IPS-NIHi7 (cell line): ENCODE results near the gene ITGA3.

Experiments
- DNase-seq: peaks from one replicate; pipeline ENCODE4 v3.0.0; 2012; ENCODE audit warnings: mixed read lengths; ENCODE audit errors: extremely low spot score

The ITGA3 gene

GRCh38 chr17:50070908-50071680 is 15.2 kb downstream of the ITGA3 start:
- DNase-seq: no peak

- DNase-seq: no peak
Observed at GRCh38 chr17:50071692-50072091, 15.8 kb downstream of the ITGA3 start.

GRCh38 chr17:50072130-50072529 is 16.2 kb downstream of the ITGA3 start:
- DNase-seq: no peak

GRCh38 chr17:50072925-50073324 is 17.0 kb downstream of the ITGA3 start:
- DNase-seq: no peak

- no peak for DNase-seq
Observed at GRCh38 chr17:50074227-50074626, 18.3 kb downstream of the ITGA3 start.

GRCh38 chr17:50075446-50076032 is 19.6 kb downstream of the ITGA3 start:
- DNase-seq: no peak

- DNase-seq: no peak
Observed at GRCh38 chr17:50076221-50076590, 20.3 kb downstream of the ITGA3 start.

GRCh38 chr17:50076591-50077235 is 20.8 kb downstream of the ITGA3 start:
- peak; percentile 73 for DNase-seq

GRCh38 chr17:50078430-50078829 is 22.5 kb downstream of the ITGA3 start:
- no peak for DNase-seq

GRCh38 chr17:50079334-50080095 is 23.6 kb downstream of the ITGA3 start:
- DNase-seq: peak; percentile 81

GRCh38 chr17:50080096-50080480 is 24.2 kb downstream of the ITGA3 start:
- DNase-seq: no peak

- DNase-seq: no peak
Observed at GRCh38 chr17:50080827-50081226, 24.9 kb downstream of the ITGA3 start.

- DNase-seq: no peak
Observed at GRCh38 chr17:50081757-50082156, 25.8 kb downstream of the ITGA3 start.

- DNase-seq: peak; percentile 92
Observed at GRCh38 chr17:50087246-50087911, 31.5 kb downstream of the ITGA3 start.

- no peak for DNase-seq
Observed at GRCh38 chr17:50087912-50088405, 32.0 kb downstream of the ITGA3 start.

GRCh38 chr17:50088952-50089825 is 33.3 kb downstream of the ITGA3 start:
- DNase-seq: no peak

GRCh38 chr17:50090071-50090470 is 34.2 kb downstream of the ITGA3 start:
- no peak for DNase-seq

- no peak for DNase-seq
Observed at GRCh38 chr17:50090971-50091917, 35.3 kb downstream of the ITGA3 start.

- DNase-seq: no peak
Observed at GRCh38 chr17:50091918-50092285, 36.0 kb downstream of the ITGA3 start.

GRCh38 chr17:50093246-50093645 is 37.3 kb downstream of the ITGA3 start:
- DNase-seq: no peak
